C4-2B (cell line): ENCODE data around the gene UBE2Q2.

Source experiments
- CTCF ChIP-seq: fragments of 450-650 bp; conservative IDR thresholded peaks from 2 replicates; pipeline ENCODE4 v1.5.1; 2017; ENCODE audit warnings: mild to moderate bottlenecking
- ZFX ChIP-seq: fragments of 450-650 bp; IDR thresholded peaks from 2 replicates; pipeline ENCODE4 v1.6.1; 2017

GRCh38 chr15:75943713-75944215, 100.5 kb downstream of the UBE2Q2 start:
- TF ChIP-seq CTCF (no peak), ZFX (no peak)
